ENCODE data around the gene HPS5. TPM values are rescaled to one million over a fixed set of nuclear protein-coding genes. Genes with fewer than 3 reads are reported as not detected.

HPS5 gene
- total and polyA plus RNA-seq, 2 of the 13 experiments (the other 11 are each of a cell fraction or from before 2014, with no cell fraction given), result 6.6 to 25.5 TPM

GRCh38 chr11:18321969-18322711 is at the start of gene HPS5, which contains the start of gene GTF2H1 (continued):
- TF ChIP-seq ZSCAN12 (CRISPR knock-in tag; IDR thresholded peaks at IDR 0.05), result no peak
- TF ChIP-seq ZNF770 (CRISPR knock-in tag; IDR thresholded peaks at IDR 0.05), result peak; percentile 66
- TF ChIP-seq ARID3A (IDR thresholded peaks at IDR 0.05; ENCODE audit: low read depth, low read length), result no peak
- 0 out of 2 replicates have a peak, but pooled peaks have one; percentile 5 for TF ChIP-seq ZKSCAN5 (CRISPR knock-in tag; IDR thresholded peaks at IDR 0.05)
- TF ChIP-seq NFE2 (CRISPR knock-in tag; IDR thresholded peaks at IDR 0.05), result no peak
- no peak for TF ChIP-seq THYN1 (CRISPR knock-in tag; IDR thresholded peaks at IDR 0.05; ENCODE audit: borderline replicate concordance, low read depth)
- 0 out of 4 replicates have a peak, but pooled peaks of 1 of the 2 experiments have one; percentile 36 for TF ChIP-seq NR2F1 (CRISPR knock-in tag; IDR thresholded peaks at IDR 0.05)
- TF ChIP-seq ZFP1 (CRISPR knock-in tag; IDR thresholded peaks at IDR 0.05), result peak; percentile 85
- peak; percentile 41; the same call in 1 of the 2 replicates for TF ChIP-seq ARID2 (CRISPR knock-in tag; IDR thresholded peaks at IDR 0.05; ENCODE audit: borderline replicate concordance)
- TF ChIP-seq ZNF33A (CRISPR knock-in tag; IDR thresholded peaks at IDR 0.05; ENCODE audit: borderline replicate concordance), result peak; percentile 44; the same call in 1 of the 2 replicates
- no peak for TF ChIP-seq FOXJ3 (CRISPR knock-in tag; IDR thresholded peaks at IDR 0.05; ENCODE audit: borderline replicate concordance)
- peak; percentile 17; the same call in 1 of the 2 replicates for TF ChIP-seq EEA1 (CRISPR knock-in tag; IDR thresholded peaks at IDR 0.05; ENCODE audit: borderline replicate concordance)
- TF ChIP-seq CBX5 (CRISPR knock-in tag; IDR thresholded peaks at IDR 0.05; ENCODE audit: borderline replicate concordance), result peak; percentile 86
- peak; percentile 91 for TF ChIP-seq ZNF18 (CRISPR knock-in tag; IDR thresholded peaks at IDR 0.05; ENCODE audit: insufficient replicate concordance)
- TF ChIP-seq ZNF576 (CRISPR knock-in tag; IDR thresholded peaks at IDR 0.05), result peak; percentile 93; the same call in 1 of the 2 replicates
- TF ChIP-seq HMGXB4 (CRISPR knock-in tag; IDR thresholded peaks at IDR 0.05; ENCODE audit: borderline replicate concordance in 1 of 2, low read depth in 1 of 2), result peak; percentile 86 to 89; a peak in 3 of 4 replicates
- no peak for TF ChIP-seq HNRNPH1 (optimal IDR thresholded peaks at IDR 0.05; ENCODE audit: low read depth, low read length)
- TF ChIP-seq CBX2 (IDR thresholded peaks at IDR 0.05; ENCODE audit: low read depth, low read length), result no peak
- no peak for TF ChIP-seq CBX2 (CRISPR knock-in tag; IDR thresholded peaks at IDR 0.05; ENCODE audit: low read depth)
- TF ChIP-seq PHF20 (CRISPR knock-in tag; IDR thresholded peaks at IDR 0.05), result peak; percentile 96
- TF ChIP-seq REPIN1 (CRISPR knock-in tag; IDR thresholded peaks at IDR 0.05; ENCODE audit: borderline replicate concordance, low read depth), result peak; percentile 89
